ENCODE results near the gene HM13. TPM values are rescaled to one million over a fixed set of nuclear protein-coding genes. Genes with fewer than 3 reads are reported as not detected.
"Not testable (repeated sequence)": the region's sequence is repeated elsewhere in the genome, so short reads cannot be mapped to it uniquely, and the experiment has no call there.

Gene HM13
- total and polyA plus RNA-seq, 3 donors from 2014 or later = 68.7 to 97.5 (median 86.7) TPM

- intact Hi-C loops (cut with DNase I; ENCODE audit: low total_unique reads) = no loop called here
- H3K9me3 ChIP-seq = no peaks in the 10 kb centered on the region
- H3K4me3 ChIP-seq = no peak overlapping the region
- H3K27me3 ChIP-seq = no peaks in the 10 kb centered on the region
- peaks cover 6% of the 10 kb centered on the region for H3K4me1 ChIP-seq
- H3K27ac ChIP-seq = no peak overlapping the region
- 57 to 86% methylated on average over 1 of the region's 1 CpG for whole genome bisulfite sequencing, 2 donors
- no peaks in the 10 kb centered on the region for H3K36me3 ChIP-seq (ENCODE audit: low read depth, missing control alignments)
- DNase-seq = no peak
- TF ChIP-seq CTCF (IDR thresholded peaks at IDR 0.05) (no peak), POLR2A (IDR thresholded peaks at IDR 0.05) (no peak)
Measured at GRCh38 chr20:31543966-31544598, 29.8 kb downstream of the HM13 start.

- no peaks in the 10 kb centered on the region for H3K36me3 ChIP-seq (ENCODE audit: low read depth, missing control alignments)
- no peak for DNase-seq
- H3K27ac ChIP-seq = no peak overlapping the region
- H3K27me3 ChIP-seq = no peaks in the 10 kb centered on the region
- intact Hi-C loops (cut with DNase I; ENCODE audit: low total_unique reads) = no loop called here
- no peaks in the 10 kb centered on the region for H3K9me3 ChIP-seq
- 60 to 72% methylated on average over 2 of the region's 2 CpGs for WGBS, 2 donors
- TF ChIP-seq POLR2A (IDR thresholded peaks at IDR 0.05) (no peak), CTCF (IDR thresholded peaks at IDR 0.05) (no peak)
- peaks cover 6% of the 10 kb centered on the region for H3K4me1 ChIP-seq
- no peak overlapping the region for H3K4me3 ChIP-seq
Measured at GRCh38 chr20:31544600-31544999, 30.4 kb downstream of the HM13 start.

GRCh38 chr20:31545621-31546040, 31.4 kb downstream of the HM13 start:
- WGBS, 2 donors = 88 to 89% methylated on average over 5 of the region's 5 CpGs

GRCh38 chr20:31547017-31547675, 32.9 kb downstream of the HM13 start:
- H3K4me3 ChIP-seq = peak overlapping the region; percentile 61 to 63
- H3K27me3 ChIP-seq = no peaks in the 10 kb centered on the region
- TF ChIP-seq POLR2A (IDR thresholded peaks at IDR 0.05) (no peak), CTCF (IDR thresholded peaks at IDR 0.05) (no peak)
- peak overlapping the region; percentile 9 to 90 for H3K27ac ChIP-seq
- no peaks in the 10 kb centered on the region for H3K36me3 ChIP-seq (ENCODE audit: low read depth, missing control alignments)
- intact Hi-C loops (cut with DNase I; ENCODE audit: low total_unique reads) = no loop called here
- WGBS, 2 donors = 29 to 44% methylated on average over 33 to 36 of the region's 36 CpGs
- peak; percentile 88 for DNase-seq
- H3K4me1 ChIP-seq = peaks cover 6% of the 10 kb centered on the region
- no peaks in the 10 kb centered on the region for H3K9me3 ChIP-seq

More at GRCh38 chr20:31545621-31546040, 31.4 kb downstream of the HM13 start:
- intact Hi-C loops (cut with DNase I; ENCODE audit: low total_unique reads); H3K27me3 ChIP-seq; H3K4me3 ChIP-seq; H3K36me3 ChIP-seq (ENCODE audit: low read depth, missing control alignments); DNase-seq; H3K9me3 ChIP-seq; H3K4me1 ChIP-seq; H3K27ac ChIP-seq: not testable (repeated sequence)

DNA sequence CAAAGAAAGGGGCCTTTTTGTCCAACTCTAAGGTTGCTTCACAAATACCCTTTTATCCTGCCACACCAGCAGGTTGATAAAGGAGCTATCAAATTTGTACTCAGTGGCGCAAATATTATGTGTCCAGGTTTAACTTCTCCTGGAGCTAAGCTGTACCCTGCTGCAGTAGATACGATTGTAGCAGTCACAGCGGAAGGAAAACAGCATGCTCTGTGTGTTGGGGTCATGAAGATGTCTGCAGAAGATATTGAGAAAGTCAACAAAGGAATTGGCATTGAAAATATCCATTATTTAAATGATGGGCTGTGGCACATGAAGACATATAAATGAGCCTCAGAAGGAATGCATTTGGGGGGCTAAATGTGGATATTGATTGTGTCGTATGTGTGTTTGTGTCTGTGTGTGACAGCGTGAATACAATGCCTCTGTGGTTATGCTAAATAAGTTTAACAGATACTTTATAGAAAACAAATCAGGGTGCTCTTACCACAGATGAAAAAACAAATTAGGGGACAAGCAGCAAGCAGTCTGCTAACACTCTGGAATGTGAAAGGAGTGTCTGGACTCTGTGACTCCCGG, 33.6 kb downstream of the HM13 start:
- Histone ChIP-seq H3K36me3 (ENCODE audit: low read depth, missing control alignments) (no peaks in the 10 kb centered on the region), H3K4me3 (peak overlapping the region; percentile 61 to 63), H3K27ac (peak overlapping the region in 1 of 2 donors; percentile 2), H3K4me1 (peaks cover 6% of the 10 kb centered on the region), H3K9me3 (no peaks in the 10 kb centered on the region), H3K27me3 (no peaks in the 10 kb centered on the region)
- no peak for DNase-seq
- TF ChIP-seq POLR2A (IDR thresholded peaks at IDR 0.05) = no peak
- no peak for TF ChIP-seq CTCF (IDR thresholded peaks at IDR 0.05)
- WGBS, 2 donors = 50 to 51% methylated on average over 6 of the region's 6 CpGs
- intact Hi-C loops (cut with DNase I; ENCODE audit: low total_unique reads) = no loop called here

Measured in testis (tissue), 3 donors.